Thoracic aorta (tissue), 2 donors: Measurements from ENCODE around the gene KIAA0753. TPM values are rescaled to one million over a fixed set of nuclear protein-coding genes. Genes with fewer than 3 reads are reported as not detected.

Source experiments
- ATAC-seq: fragments of 150-250 bp; one replicate; pipeline ENCODE4 v1.8.0; 2017; ENCODE audit warnings: low read depth; ENCODE audit not compliant: insufficient number of reproducible peaks, low FRiP score
- DNase-seq: peaks from one replicate; pipeline ENCODE4 v3.0.0-alpha.2; 2020; ENCODE audit warnings: low spot score
- H3K27ac ChIP-seq, 2 donors: fragments of 200-600 bp; sonication (generic); 1 replicate in 1 of 2; 2 replicates in 1 of 2; pipeline ENCODE4 v1.5.1; 2016; ENCODE audit warnings: mild to moderate bottlenecking in 2 of 2, moderate library complexity in 2 of 2
- H3K27me3 ChIP-seq: fragments of 200-600 bp; sonication (generic); replicated peaks from 2 replicates; pipeline ENCODE4 v1.6.0; 2016; ENCODE audit warnings: mild to moderate bottlenecking; ENCODE audit not compliant: insufficient read depth
- H3K36me3 ChIP-seq: fragments of 200-600 bp; sonication (generic); one replicate; pipeline ENCODE4 v1.5.1; 2016
- H3K4me1 ChIP-seq, 2 donors: fragments of 200-600 bp; sonication (generic); 1 replicate in 1 of 2; 2 replicates in 1 of 2; pipeline versions ENCODE4 v1.5.1 to v1.6.0; 2016; ENCODE audit warnings: low read depth in 2 of 2, mild to moderate bottlenecking in 1 of 2; ENCODE audit not compliant: control insufficient read depth in 1 of 2
- H3K4me3 ChIP-seq: fragments of 200-600 bp; sonication (generic); 2 replicates; pipeline ENCODE4 v1.5.1; 2016; ENCODE audit warnings: mild to moderate bottlenecking
- H3K9me3 ChIP-seq: fragments of 200-600 bp; sonication (generic); 2 replicates; pipeline ENCODE4 v1.5.1; 2016
- CTCF ChIP-seq: fragments of 200-600 bp; sonication (generic); IDR thresholded peaks from one replicate; pipeline ENCODE4 v1.5.1; 2019; ENCODE audit warnings: antibody characterized with exemption
- total RNA-seq, 2 donors: library from RNA; depleted of rRNA; stranded (reverse); fragments of >200 nt; gene quantifications; one replicate each; pipeline versions ENCODE4 v1.1.0 to v1.2.3, GENCODE V29; 2016

Gene KIAA0753
- total RNA-seq, 2 donors from 2014 or later = 15.9 to 27.5 TPM

- no peak for ATAC-seq
- no peak overlapping the region for H3K27ac ChIP-seq
- peaks cover 3% of the 10 kb centered on the region for H3K36me3 ChIP-seq
- H3K9me3 ChIP-seq = no peaks in the 10 kb centered on the region
- no peak for DNase-seq
- peak overlapping the region; percentile 86 for H3K4me3 ChIP-seq
- peaks cover 7 to 30% of the 10 kb centered on the region in 2 donors for H3K4me1 ChIP-seq
- no peak for TF ChIP-seq CTCF
- H3K27me3 ChIP-seq = no peaks in the 10 kb centered on the region
These were observed 1.4 kb downstream of the KIAA0753 start for GRCh38 chr17:6639014-6639585.

GRCh38 chr17:6638046-6638908 lies 2.2 kb downstream of the KIAA0753 start:
- H3K4me1 ChIP-seq = peaks cover 7 to 30% of the 10 kb centered on the region in 2 donors
- no peaks in the 10 kb centered on the region for H3K9me3 ChIP-seq
- H3K4me3 ChIP-seq = no peak overlapping the region
- no peaks in the 10 kb centered on the region for H3K36me3 ChIP-seq
- ATAC-seq = no peak
- H3K27me3 ChIP-seq = no peaks in the 10 kb centered on the region
- DNase-seq = no peak
- no peak overlapping the region for H3K27ac ChIP-seq
- no peak for TF ChIP-seq CTCF

GRCh38 chr17:6637458-6637840 lies 3.1 kb downstream of the KIAA0753 start:
- no peak overlapping the region for H3K4me3 ChIP-seq
- no peaks in the 10 kb centered on the region for H3K36me3 ChIP-seq
- no peaks in the 10 kb centered on the region for H3K9me3 ChIP-seq
- ATAC-seq = no peak
- DNase-seq = no peak
- H3K27ac ChIP-seq = no peak overlapping the region
- no peaks in the 10 kb centered on the region for H3K27me3 ChIP-seq
- H3K4me1 ChIP-seq = peaks cover 7 to 30% of the 10 kb centered on the region in 2 donors
- no peak for TF ChIP-seq CTCF

GRCh38 chr17:6636616-6637457 lies 3.7 kb downstream of the KIAA0753 start:
- Histone ChIP-seq H3K27ac (no peak overlapping the region), H3K36me3 (no peaks in the 10 kb centered on the region), H3K4me1 (peaks cover 7 to 24% of the 10 kb centered on the region in 2 donors), H3K9me3 (no peaks in the 10 kb centered on the region), H3K27me3 (no peaks in the 10 kb centered on the region), H3K4me3 (no peak overlapping the region)
- TF ChIP-seq CTCF = no peak
- ATAC-seq (no peak), DNase-seq (no peak)

- no peak for TF ChIP-seq CTCF
- DNase-seq = no peak
- Histone ChIP-seq H3K4me1 (peaks cover 7 to 18% of the 10 kb centered on the region in 2 donors), H3K27me3 (no peaks in the 10 kb centered on the region), H3K27ac (no peak overlapping the region), H3K9me3 (no peaks in the 10 kb centered on the region), H3K4me3 (no peak overlapping the region), H3K36me3 (no peaks in the 10 kb centered on the region)
- no peak for ATAC-seq
These were observed 4.4 kb downstream of the KIAA0753 start for GRCh38 chr17:6636105-6636504.
